AG04449 (cell line): ENCODE results near the gene STK32C.
A peak's percentile ranks its signal among the peaks of the same experiment; 100 is the strongest.
"Not testable (repeated sequence)": the region's sequence is repeated elsewhere in the genome, so short reads cannot be mapped to it uniquely, and the experiment has no call there.

ENCODE experiments used
- CTCF ChIA-PET: fragments of 350-600 bp; formaldehyde crosslinking; extraction: SDS; loops from one replicate; lab custom pipeline; 2021; ENCODE audit warnings: antibody characterized with exemption; lab: Yijun Ruan, JAX
- POLR2A ChIA-PET: fragments of 400-600, 350-600 bp; formaldehyde crosslinking; extraction: SDS; loops from one replicate; lab custom pipeline; 2020; ENCODE audit warnings: antibody characterized with exemption, inconsistent platforms; lab: Yijun Ruan, JAX
- DNase-seq: peaks from one replicate; pipeline ENCODE4 v3.0.0-alpha.2; 2010; ENCODE audit warnings: low read depth, low spot score
- H3K4me3 ChIP-seq: 2 replicates; pipeline ENCODE4 v1.5.1; 2011; ENCODE audit warnings: low read depth, mild to moderate bottlenecking, control low read depth, low read length
- CTCF ChIP-seq: IDR thresholded peaks from one replicate; pipeline ENCODE4 v1.5.1; 2011; ENCODE audit warnings: mild to moderate bottlenecking, moderate library complexity, low read length, control low read depth, inconsistent platforms; ENCODE audit not compliant: insufficient read depth; ENCODE audit errors: missing control alignments

Gene STK32C

GRCh38 chr10:132353456-132354355 lies 46.0 kb upstream of the STK32C start:
- no peak overlapping the region for H3K4me3 ChIP-seq
- ChIA-PET CTCF (interaction anchor here (0.7 to 2.6 kb wide), 20 partner anchors 7 to 140 kb away, joined by 3 to 20 read pairs (median 4); no protein-coding TSS in a partner anchor), POLR2A (no interaction called here)
- no peak for DNase-seq
- TF ChIP-seq CTCF = no peak

GRCh38 chr10:132352462-132353308 lies 44.9 kb upstream of the STK32C start:
- H3K4me3 ChIP-seq, DNase-seq, POLR2A ChIA-PET: not testable (repeated sequence)
- CTCF ChIA-PET = interaction anchor here (0.7 to 2.6 kb wide), 20 partner anchors 8 to 139 kb away, joined by 3 to 20 read pairs (median 4); no protein-coding TSS in a partner anchor
- TF ChIP-seq CTCF = peak; percentile 94

- H3K4me3 ChIP-seq = no peak overlapping the region
- DNase-seq = no peak
- ChIA-PET CTCF (interaction anchor here (0.7 to 4.7 kb wide), 15 partner anchors 9 to 280 kb away, joined by 3 to 49 read pairs (median 3); no protein-coding TSS in a partner anchor), POLR2A (no interaction called here)
- no peak for TF ChIP-seq CTCF
These were observed 43.9 kb upstream of the STK32C start for GRCh38 chr10:132351611-132352010.

- no peak for DNase-seq
- POLR2A ChIA-PET = no interaction called here
- CTCF ChIA-PET = interaction anchor here (0.7 to 4.7 kb wide), 16 partner anchors 8 to 134 kb away, joined by 3 to 49 read pairs (median 4); no protein-coding TSS in a partner anchor
- TF ChIP-seq CTCF = no peak
- H3K4me3 ChIP-seq = no peak overlapping the region
These were observed 43.2 kb upstream of the STK32C start for GRCh38 chr10:132350946-132351345.

- no peak for DNase-seq
- POLR2A ChIA-PET = no interaction called here
- TF ChIP-seq CTCF = no peak
- H3K4me3 ChIP-seq = no peak overlapping the region
- CTCF ChIA-PET = interaction anchor here (0.8 to 4.7 kb wide), 10 partner anchors 8 to 133 kb away, joined by 3 to 49 read pairs (median 4); no protein-coding TSS in a partner anchor
These were observed 42.6 kb upstream of the STK32C start for GRCh38 chr10:132350391-132350790.
